HepG2 (cell line): ENCODE results near the gene PAXX. TPM values are rescaled to one million over a fixed set of nuclear protein-coding genes. Genes with fewer than 3 reads are reported as not detected.
A peak's percentile ranks its signal among the peaks of the same experiment; 100 is the strongest.
"Not testable (repeated sequence)": the region's sequence is repeated elsewhere in the genome, so short reads cannot be mapped to it uniquely, and the experiment has no call there.

Experiments
- ATAC-seq: fragments of 200-7000 bp; cut with Tn5 transposase; 3 replicates; pipeline ENCODE4 v1.9.1; 2020; ENCODE audit warnings: mild to moderate bottlenecking, moderate library complexity
- BruUV-seq: library from RNA; stranded (reverse); fragments of 400-500 nt; replicated peaks from 2 replicates; lab custom pipeline; 2021; lab: Mats Ljungman, UMichigan
- CTCF ChIA-PET: fragments of 300-600 bp; formaldehyde crosslinking; extraction: SDS; loops from one replicate; lab custom pipeline; 2021; ENCODE audit warnings: low total read pairs, inconsistent platforms, low intra/inter-chr PET ratio; lab: Yijun Ruan, JAX
- POLR2A ChIA-PET: fragments of 350-600 bp; sonication (Branson Sonifier 250); formaldehyde crosslinking; loops from one replicate; lab custom pipeline; 2020; ENCODE audit warnings: antibody characterized with exemption, inconsistent platforms; lab: Yijun Ruan, JAX
- DNase-seq: peaks from one replicate; pipeline ENCODE4 v3.0.0-alpha.2; 2015; ENCODE audit warnings: low spot score
- FAIRE-seq: peaks from 3 replicates; lab custom pipeline; 2011; peaks lifted over from hg19 to GRCh38; lab: Jason Lieb, UNC
- H2AFZ ChIP-seq: one replicate; pipeline ENCODE4 v1.6.1; 2011; ENCODE audit warnings: low read length, inconsistent platforms
- H3K27ac ChIP-seq: fragments of 300-600 bp; 3 replicates; pipeline ENCODE4 v1.8.0; 2011; ENCODE audit warnings: mixed run types, mild to moderate bottlenecking, mixed read lengths, low read length, inconsistent platforms; ENCODE audit not compliant: insufficient read depth; ENCODE audit errors: extremely low read length
- H3K27me3 ChIP-seq, 2 experiments: fragments of 200-600 bp in 1 of 2; 2 replicates in 1 of 2; 3 replicates in 1 of 2; pipeline versions ENCODE4 v1.6.0 to v1.8.0; 2011; ENCODE audit warnings: low read length in 2 of 2, mild to moderate bottlenecking in 2 of 2, moderate library complexity in 2 of 2, inconsistent platforms in 1 of 2; ENCODE audit not compliant: insufficient read depth in 2 of 2, control insufficient read depth in 1 of 2
- H3K36me3 ChIP-seq, 2 experiments: fragments of 200-600 bp in 1 of 2; replicated peaks in 1 of 2; 2 replicates in 1 of 2; 3 replicates in 1 of 2; pipeline versions ENCODE4 v1.5.1 to v1.8.0; 2011; ENCODE audit warnings: low read length in 2 of 2, inconsistent platforms in 1 of 2; ENCODE audit not compliant: insufficient read depth in 2 of 2, control insufficient read depth in 1 of 2
- H3K4me1 ChIP-seq: 2 replicates; pipeline ENCODE4 v1.5.1; 2012; ENCODE audit warnings: low read length, inconsistent platforms; ENCODE audit not compliant: insufficient read depth
- H3K4me2 ChIP-seq: 2 replicates; pipeline ENCODE4 v1.6.0; 2011; ENCODE audit warnings: low read depth, low read length, inconsistent platforms
- H3K4me3 ChIP-seq, 3 experiments: fragments of 200-600 bp in 1 of 3; sonication (generic), shearing (Covaris generic) in 1 of 3; replicated peaks in 1 of 3; 2 replicates each; pipeline ENCODE4 v1.5.1; 2011 to 2016; ENCODE audit warnings: low read length in 3 of 3, inconsistent platforms in 2 of 3, low read depth in 2 of 3, mild to moderate bottlenecking in 2 of 3, control low read depth in 1 of 3, mixed read lengths in 1 of 3; ENCODE audit not compliant: insufficient read depth in 1 of 3
- H3K79me2 ChIP-seq: one replicate; pipeline ENCODE4 v1.6.1; 2011; ENCODE audit warnings: low read length, inconsistent platforms; ENCODE audit not compliant: insufficient read depth
- H3K9ac ChIP-seq: 2 replicates; pipeline ENCODE4 v1.6.0; 2011; ENCODE audit warnings: mild to moderate bottlenecking, low read depth, low read length, inconsistent platforms; ENCODE audit not compliant: insufficient read depth
- H3K9me3 ChIP-seq: 2 replicates; pipeline ENCODE4 v1.5.1; 2012; ENCODE audit warnings: mild to moderate bottlenecking, low read length
- H4K20me1 ChIP-seq: 2 replicates; pipeline ENCODE4 v1.6.0; 2011; ENCODE audit warnings: inconsistent platforms, mild to moderate bottlenecking, low read length, moderate library complexity; ENCODE audit not compliant: insufficient read depth
- PAXIP1 ChIP-seq: sonication (generic); formaldehyde crosslinking; conservative IDR thresholded peaks from 2 replicates; pipeline ENCODE4 v1.4.0; 2020; ENCODE audit warnings: mild to moderate bottlenecking, missing genetic modification reagents, moderate library complexity
- TRIM24 ChIP-seq: sonication (generic); formaldehyde crosslinking; IDR thresholded peaks from 2 replicates; pipeline ENCODE4 v1.8.0; 2022; ENCODE audit warnings: mild to moderate bottlenecking, missing genetic modification reagents
- ZNF121 ChIP-seq: sonication (generic); formaldehyde crosslinking; IDR thresholded peaks from 2 replicates; pipeline ENCODE4 v1.5.0; 2020; ENCODE audit warnings: mild to moderate bottlenecking, missing genetic modification reagents
- ZNF263 ChIP-seq: sonication (generic); formaldehyde crosslinking; IDR thresholded peaks from 2 replicates; pipeline ENCODE4 v1.4.0; 2020; ENCODE audit warnings: missing genetic modification reagents
- ZNF335 ChIP-seq: sonication (generic); formaldehyde crosslinking; IDR thresholded peaks from 2 replicates; pipeline ENCODE4 v1.4.0; 2020; ENCODE audit warnings: missing genetic modification reagents
- ZNF770 ChIP-seq: sonication (generic); formaldehyde crosslinking; IDR thresholded peaks from 2 replicates; pipeline ENCODE4 v1.5.0; 2020; ENCODE audit warnings: mild to moderate bottlenecking, missing genetic modification reagents
- ZXDC ChIP-seq: sonication (generic); formaldehyde crosslinking; IDR thresholded peaks from 2 replicates; pipeline ENCODE4 v1.5.0; 2020; ENCODE audit warnings: mild to moderate bottlenecking, missing genetic modification reagents
- WGBS: methylation state at CpG from one replicate; pipeline ENCODE4 v1.1.6; 2017; ENCODE audit warnings: low lambda C conversion rate; 5-methylcytosine and 5-hydroxymethylcytosine counted together
- in situ Hi-C: cut with HindIII; loops from 2 replicates; pipeline ENCODE4 v1.10.0; 2017; ENCODE audit warnings: low pct_unique_long_range_greater_than_20kb; ENCODE audit not compliant: extremely low pct_ligation_motif_present
- intact Hi-C: fragments of 100-400 bp; cut with micrococcal nuclease; formaldehyde crosslinking; loops from one replicate; pipeline ENCODE4 v1.10.0; 2022; ENCODE audit not compliant: unreplicated experiment
- polyA plus RNA-seq, 8 experiments: library from polyadenylated mRNA; depleted of rRNA in 3 of 8; stranded (reverse) in 7 of 8; unstranded in 1 of 8; fragments of >200 nt; fragmentation: Illumina TruSeq in 4 of 8; extraction: Trizol in 4 of 8; gene quantifications; 2 replicates each; pipeline versions ENCODE4 v1.2.1 to v1.2.3, GENCODE V29; 2011 to 2016; ENCODE audit warnings: low read depth in 4 of 8, missing spikeins in 1 of 8, mixed read lengths in 1 of 8; ENCODE audit not compliant: insufficient read depth in 1 of 8
- total RNA-seq, 5 experiments: library from RNA; depleted of rRNA; stranded (reverse); fragments of >200 nt; fragmentation: Illumina TruSeq; extraction: Trizol; gene quantifications; 2 replicates each; pipeline ENCODE4 v1.2.3, GENCODE V29; 2016; ENCODE audit warnings: low read depth in 1 of 5

Gene PAXX
- total and polyA plus RNA-seq, 2 of the 13 experiments (the other 11 are each of a cell fraction or from before 2014, with no cell fraction given), result 14.0 to 31.9 TPM

GRCh38 chr9:137033481-137033880 is 41.3 kb downstream of the PAXX start:
- CTCF ChIA-PET, intact Hi-C loops, H3K27ac ChIP-seq, FAIRE-seq, H3K36me3 ChIP-seq, BruUV-seq, POLR2A ChIA-PET, H4K20me1 ChIP-seq, H2AFZ ChIP-seq, DNase-seq, H3K4me2 ChIP-seq, H3K79me2 ChIP-seq, H3K4me3 ChIP-seq, H3K9me3 ChIP-seq, ATAC-seq, H3K9ac ChIP-seq: not testable (repeated sequence)
- 74% methylated on average over 5 of the region's 5 CpGs for WGBS
- TF ChIP-seq ZNF770 (CRISPR knock-in tag) (peak; percentile 21; the same call in 1 of the 2 replicates), ZNF121 (CRISPR knock-in tag) (peak; percentile 64; the same call in 1 of the 2 replicates), ZNF263 (CRISPR knock-in tag) (0 out of 2 replicates have a peak, but pooled peaks have one; percentile 41)
- in situ Hi-C loops, result loop anchor here (5.0 to 10.0 kb wide), 2 partner anchors 86 to 189 kb away; partner anchors contain the start of genes AJM1, C8G and PHPT1
- Histone ChIP-seq H3K27me3 (peaks cover 0 to 14% of the 10 kb centered on the region in 2 experiments; a peak in 1 of 5 replicates), H3K4me1 (peaks cover 64% of the 10 kb centered on the region)

- H3K36me3 ChIP-seq, result no peaks in the 10 kb centered on the region
- peak overlapping the region in 1 of 3 experiments; percentile 23; a peak in 1 of 6 replicates for H3K4me3 ChIP-seq
- H4K20me1 ChIP-seq, result no peaks in the 10 kb centered on the region
- no peak for ATAC-seq
- CTCF ChIA-PET, result interaction anchor here (1.5 to 2.3 kb wide), 2 partner anchors 16 to 86 kb away, joined by 5 to 15 read pairs; no protein-coding TSS in a partner anchor
- peak overlapping the region; percentile 39; the same call in 1 of the 2 replicates for H3K4me2 ChIP-seq
- 27% methylated on average over 14 of the region's 15 CpGs for WGBS
- H3K9ac ChIP-seq, result no peak overlapping the region
- no peak for FAIRE-seq
- intact Hi-C loops (loop anchor here (2.0 kb wide), 1 partner anchor 85 kb away; no protein-coding TSS in a partner anchor), in situ Hi-C loops (loop anchor here (5.0 to 10.0 kb wide), 2 partner anchors 87 to 189 kb away; partner anchors contain the start of genes AJM1, C8G and PHPT1)
- H3K27ac ChIP-seq, result no peak overlapping the region
- H3K4me1 ChIP-seq, result peaks cover 57% of the 10 kb centered on the region
- no peak for DNase-seq
- H2AFZ ChIP-seq, result no peak overlapping the region
- H3K9me3 ChIP-seq, result no peaks in the 10 kb centered on the region
- H3K79me2 ChIP-seq, result no peaks in the 10 kb centered on the region
- peaks cover 0 to 14% of the 10 kb centered on the region in 2 experiments; a peak in 1 of 5 replicates for H3K27me3 ChIP-seq
- POLR2A ChIA-PET, result interaction anchor here (0.7 to 1.8 kb wide), 5 partner anchors 9 to 86 kb away, joined by 3 to 10 read pairs (median 3); partner anchors contain the start of gene MAN1B1
- no TSS peak for BruUV-seq
- TF ChIP-seq TRIM24, result no peak
- TF ChIP-seq ZNF335 (CRISPR knock-in tag), result no peak
- no peak for TF ChIP-seq PAXIP1 (CRISPR knock-in tag)
- TF ChIP-seq ZXDC (CRISPR knock-in tag), result no peak
These were observed 42.0 kb downstream of the PAXX start for GRCh38 chr9:137034039-137034708.
